ENCODE data around the gene DNAJC5.

- no peak for TF ChIP-seq CTCF (IDR thresholded peaks at IDR 0.05)
- TF ChIP-seq EP300 (IDR thresholded peaks at IDR 0.05), result no peak
- TF ChIP-seq POLR2A (IDR thresholded peaks at IDR 0.05), result no peak
Observed at GRCh38 chr20:63895202-63895951, 451 bp downstream of the DNAJC5 start.

All from ovary (tissue), 3 donors.